Endothelial cell (in vitro differentiated cells): ENCODE measurements around the gene NCOA1. TPM values are rescaled to one million over a fixed set of nuclear protein-coding genes. Genes with fewer than 3 reads are reported as not detected.
"Not testable (repeated sequence)": the region's sequence is repeated elsewhere in the genome, so short reads cannot be mapped to it uniquely, and the experiment has no call there.

Experiments
- DNase-seq: peaks from one replicate; pipeline ENCODE4 v3.0.0; 2021; ENCODE audit warnings: low spot score
- H3K27ac Mint-ChIP-seq: one replicate; pipeline ENCODE4 v1.8.0; 2021; ENCODE audit warnings: mixed read lengths, inconsistent platforms; ENCODE audit not compliant: unreplicated experiment
- H3K27me3 Mint-ChIP-seq: one replicate; pipeline ENCODE4 v1.8.0; 2021; ENCODE audit warnings: mild to moderate bottlenecking, moderate library complexity, mixed read lengths, inconsistent platforms; ENCODE audit not compliant: unreplicated experiment
- H3K36me3 Mint-ChIP-seq: one replicate; pipeline ENCODE4 v1.8.0; 2021; ENCODE audit warnings: mild to moderate bottlenecking, low read depth, mixed read lengths, inconsistent platforms; ENCODE audit not compliant: unreplicated experiment
- H3K4me1 Mint-ChIP-seq: one replicate; pipeline ENCODE4 v1.8.0; 2021; ENCODE audit warnings: mild to moderate bottlenecking, mixed read lengths, inconsistent platforms; ENCODE audit not compliant: unreplicated experiment
- H3K4me3 Mint-ChIP-seq: one replicate; pipeline ENCODE4 v1.8.0; 2021; ENCODE audit warnings: mild to moderate bottlenecking, mixed read lengths, inconsistent platforms; ENCODE audit not compliant: unreplicated experiment
- H3K9me3 Mint-ChIP-seq: one replicate; pipeline ENCODE4 v1.8.0; 2021; ENCODE audit warnings: mixed read lengths, inconsistent platforms; ENCODE audit not compliant: unreplicated experiment
- total RNA-seq: library from RNA; stranded (reverse); fragmentation: NEBNext Ultra II Directional; extraction: Animal tissue kit (Norgen Biotek cat#: 25700); gene quantifications from one replicate; pipeline ENCODE4 v1.2.1, GENCODE V29; 2021; ENCODE audit not compliant: unreplicated experiment
- TF ChIP-seq, protein P1 (sequence below): fragments of 200-600 bp; sonication (generic); IDR thresholded peaks from one replicate; pipeline ENCODE4 v1.5.0; 2021; ENCODE audit warnings: antibody characterized with exemption; ENCODE audit not compliant: unreplicated experiment

Gene NCOA1
- total RNA-seq, 1 donor from 2014 or later = 47.4 TPM

DNA sequence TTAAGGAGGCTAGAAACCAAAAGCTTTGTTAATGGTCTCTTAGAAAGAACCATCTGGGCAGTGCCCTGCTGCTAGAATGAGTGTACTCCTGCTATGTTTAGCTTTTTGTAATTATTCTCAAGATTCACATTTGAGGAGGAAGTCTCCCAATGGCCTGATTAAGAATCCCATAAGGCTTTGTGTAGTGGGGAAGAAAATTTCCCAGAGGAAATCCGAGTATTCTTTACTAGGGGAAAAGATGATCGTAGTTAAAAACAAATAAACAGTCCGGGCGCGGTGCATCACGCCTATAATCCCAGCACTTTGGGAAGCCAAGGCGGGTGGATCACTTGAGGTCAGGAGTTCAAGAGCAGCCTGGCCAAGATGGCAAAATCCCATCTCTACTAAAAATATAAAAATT is 184.3 kb downstream of the NCOA1 start:
- Mint-ChIP-seq H3K27ac (no peak overlapping the region), H3K4me1 (peaks cover 3% of the 10 kb centered on the region), H3K27me3 (peaks cover 4% of the 10 kb centered on the region), H3K9me3 (no peaks in the 10 kb centered on the region), H3K36me3 (peaks cover 23% of the 10 kb centered on the region), H3K4me3 (no peak overlapping the region)
- TF ChIP-seq, protein P1, sequence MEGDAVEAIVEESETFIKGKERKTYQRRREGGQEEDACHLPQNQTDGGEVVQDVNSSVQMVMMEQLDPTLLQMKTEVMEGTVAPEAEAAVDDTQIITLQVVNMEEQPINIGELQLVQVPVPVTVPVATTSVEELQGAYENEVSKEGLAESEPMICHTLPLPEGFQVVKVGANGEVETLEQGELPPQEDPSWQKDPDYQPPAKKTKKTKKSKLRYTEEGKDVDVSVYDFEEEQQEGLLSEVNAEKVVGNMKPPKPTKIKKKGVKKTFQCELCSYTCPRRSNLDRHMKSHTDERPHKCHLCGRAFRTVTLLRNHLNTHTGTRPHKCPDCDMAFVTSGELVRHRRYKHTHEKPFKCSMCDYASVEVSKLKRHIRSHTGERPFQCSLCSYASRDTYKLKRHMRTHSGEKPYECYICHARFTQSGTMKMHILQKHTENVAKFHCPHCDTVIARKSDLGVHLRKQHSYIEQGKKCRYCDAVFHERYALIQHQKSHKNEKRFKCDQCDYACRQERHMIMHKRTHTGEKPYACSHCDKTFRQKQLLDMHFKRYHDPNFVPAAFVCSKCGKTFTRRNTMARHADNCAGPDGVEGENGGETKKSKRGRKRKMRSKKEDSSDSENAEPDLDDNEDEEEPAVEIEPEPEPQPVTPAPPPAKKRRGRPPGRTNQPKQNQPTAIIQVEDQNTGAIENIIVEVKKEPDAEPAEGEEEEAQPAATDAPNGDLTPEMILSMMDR = no peak
- DNase-seq = no peak

DNA sequence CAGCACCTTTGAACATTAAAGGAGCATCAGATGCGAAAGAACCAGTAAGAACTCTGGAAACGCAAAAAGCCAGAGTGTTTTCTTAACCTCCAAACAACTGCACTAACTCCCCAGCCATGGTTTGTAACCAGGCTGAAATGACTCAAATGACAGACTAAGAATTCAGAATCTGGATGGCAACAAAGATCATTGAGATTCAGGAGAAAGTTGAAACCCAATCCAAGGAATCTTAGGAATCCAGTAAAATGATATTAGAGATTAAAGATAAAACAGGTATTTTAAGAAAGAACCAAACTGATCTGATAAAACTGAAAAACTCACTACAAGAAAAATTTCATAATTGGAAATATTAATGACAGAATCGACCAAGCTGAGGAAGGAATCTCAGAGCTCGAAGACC is 185.4 kb downstream of the NCOA1 start:
- peaks cover 3% of the 10 kb centered on the region for H3K4me1 Mint-ChIP-seq
- H3K27me3 Mint-ChIP-seq = peaks cover 4% of the 10 kb centered on the region
- H3K9me3 Mint-ChIP-seq = no peaks in the 10 kb centered on the region
- DNase-seq = no peak
- H3K36me3 Mint-ChIP-seq = peaks cover 24% of the 10 kb centered on the region
- H3K27ac Mint-ChIP-seq = no peak overlapping the region
- H3K4me3 Mint-ChIP-seq = no peak overlapping the region
- TF ChIP-seq, protein P1 = no peak

DNA sequence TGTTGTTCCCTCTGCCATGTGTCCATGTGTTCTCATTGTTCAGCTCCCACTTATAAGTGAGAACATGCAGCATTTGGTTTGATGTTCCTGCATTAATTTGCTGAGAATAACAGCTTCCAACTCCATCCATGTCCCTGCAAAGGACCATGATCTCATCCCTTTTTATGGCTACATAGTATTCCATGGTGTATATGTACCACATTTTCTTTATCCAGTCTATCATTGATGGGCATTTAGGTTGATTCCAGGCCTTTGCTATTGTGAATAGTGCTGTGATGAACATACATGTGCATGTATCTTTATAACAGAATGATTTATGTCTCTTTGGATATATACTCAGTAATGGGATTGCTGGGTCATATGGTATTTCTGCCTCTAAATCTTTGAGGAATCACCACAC is 187.0 kb downstream of the NCOA1 start:
- peaks cover 24% of the 10 kb centered on the region for H3K36me3 Mint-ChIP-seq
- not testable (repeated sequence) for H3K27me3 Mint-ChIP-seq, DNase-seq, H3K9me3 Mint-ChIP-seq, H3K4me3 Mint-ChIP-seq, H3K4me1 Mint-ChIP-seq, H3K27ac Mint-ChIP-seq

DNA sequence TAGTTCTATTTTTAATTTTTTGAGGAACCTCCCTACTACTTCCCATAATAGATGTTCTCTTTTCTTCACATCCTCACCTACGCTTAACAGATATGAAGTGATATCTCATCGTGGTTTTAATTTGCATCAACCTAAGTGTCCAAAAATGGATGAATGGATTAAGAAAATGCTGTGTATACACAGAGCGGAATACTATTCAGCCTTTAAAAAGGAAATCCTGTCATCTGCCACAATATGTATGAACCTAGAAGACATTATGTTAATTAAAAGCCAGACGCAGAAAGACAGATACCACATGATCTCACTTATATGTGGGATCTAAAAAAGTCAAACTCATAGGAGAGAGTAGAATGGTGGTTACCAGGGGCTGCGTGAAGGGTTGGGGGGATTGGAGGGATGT is 189.1 kb downstream of the NCOA1 start:
- Mint-ChIP-seq H3K36me3 (peaks cover 24% of the 10 kb centered on the region), H3K9me3 (no peaks in the 10 kb centered on the region), H3K27me3 (peaks cover 1% of the 10 kb centered on the region), H3K4me1 (peaks cover 4% of the 10 kb centered on the region), H3K27ac (no peak overlapping the region), H3K4me3 (no peak overlapping the region)
- DNase-seq = no peak
- TF ChIP-seq, protein P1 = no peak

DNA sequence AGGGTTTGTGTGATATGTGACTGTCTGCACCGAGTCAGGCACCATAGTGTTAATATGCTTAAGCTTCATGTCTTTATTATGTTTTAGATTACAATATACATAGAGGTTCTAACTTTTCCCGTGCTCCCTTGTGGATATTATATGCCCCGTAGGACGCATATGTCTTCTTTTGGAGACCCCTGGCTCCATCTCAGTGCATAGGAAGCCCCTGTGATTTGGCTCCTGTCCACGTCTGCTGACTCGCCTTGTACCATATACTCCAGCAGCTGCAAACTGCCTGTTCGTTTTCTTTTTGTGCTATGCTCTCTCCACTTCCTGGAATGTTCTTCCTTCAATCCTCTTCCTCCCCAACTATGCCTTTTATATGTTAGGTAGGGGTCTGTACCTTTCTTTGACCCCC is 191.2 kb downstream of the NCOA1 start:
- no peak for DNase-seq
- H3K36me3 Mint-ChIP-seq = peaks cover 15% of the 10 kb centered on the region
- H3K4me3 Mint-ChIP-seq = no peak overlapping the region
- TF ChIP-seq, protein P1 = no peak
- H3K4me1 Mint-ChIP-seq = peaks cover 4% of the 10 kb centered on the region
- H3K9me3 Mint-ChIP-seq = no peaks in the 10 kb centered on the region
- H3K27ac Mint-ChIP-seq = no peak overlapping the region
- peaks cover 1% of the 10 kb centered on the region for H3K27me3 Mint-ChIP-seq

DNA sequence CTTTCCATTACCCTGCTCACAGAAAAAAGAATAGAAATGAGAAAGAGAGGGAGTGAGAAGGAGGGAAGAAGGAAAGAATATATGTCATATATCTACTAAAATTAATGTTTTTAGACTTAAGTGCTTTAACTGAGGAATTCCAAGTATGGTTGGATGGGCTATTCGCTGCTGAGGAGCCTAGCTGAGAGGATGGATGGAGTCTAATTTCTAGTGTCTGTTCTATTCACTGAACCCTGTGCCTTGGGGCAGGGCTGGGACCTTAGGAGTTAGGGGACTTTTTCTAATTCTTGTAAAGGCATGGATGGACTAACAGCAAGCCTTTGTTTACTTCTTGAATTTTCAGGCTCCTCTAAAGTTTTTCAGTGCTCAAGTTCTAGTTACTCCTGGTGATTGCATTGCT is 192.4 kb downstream of the NCOA1 start:
- no peak for DNase-seq
- H3K27ac Mint-ChIP-seq = no peak overlapping the region
- H3K4me1 Mint-ChIP-seq = peaks cover 4% of the 10 kb centered on the region
- H3K4me3 Mint-ChIP-seq = no peak overlapping the region
- no peaks in the 10 kb centered on the region for H3K9me3 Mint-ChIP-seq
- no peaks in the 10 kb centered on the region for H3K27me3 Mint-ChIP-seq
- TF ChIP-seq, protein P1 = no peak
- H3K36me3 Mint-ChIP-seq = peaks cover 16% of the 10 kb centered on the region
